H7 (cell line): ENCODE results near the gene CPED1. TPM values are rescaled to one million over a fixed set of nuclear protein-coding genes. Genes with fewer than 3 reads are reported as not detected.

Source experiments
- DNase-seq: peaks from one replicate; pipeline ENCODE4 v3.0.0; 2012
- H3K27me3 ChIP-seq: 2 replicates; pipeline ENCODE4 v1.6.0; 2011; ENCODE audit warnings: mild to moderate bottlenecking, low read length; ENCODE audit not compliant: control insufficient read depth, insufficient read depth
- H3K36me3 ChIP-seq: replicated peaks from 2 replicates; pipeline ENCODE4 v1.5.1; 2011; ENCODE audit warnings: low read length; ENCODE audit not compliant: control insufficient read depth, insufficient read depth
- H3K4me3 ChIP-seq: 2 replicates; pipeline ENCODE4 v1.5.1; 2011; ENCODE audit warnings: low read depth, mild to moderate bottlenecking, control low read depth, low read length, moderate library complexity; ENCODE audit not compliant: insufficient read depth
- total RNA-seq: library from RNA; depleted of rRNA; stranded (reverse); fragments of >200 nt; shearing (Covaris generic); gene quantifications from 2 replicates; pipeline ENCODE4 v1.2.3, GENCODE V29; 2014

CPED1 gene
- total RNA-seq, 1 experiment from 2014 or later = not detected

- Histone ChIP-seq H3K4me3 (no peak overlapping the region), H3K36me3 (no peaks in the 10 kb centered on the region), H3K27me3 (no peaks in the 10 kb centered on the region)
- DNase-seq = no peak
Measured at GRCh38 chr7:121012170-121012874, 23.8 kb downstream of the CPED1 start.

- no peaks in the 10 kb centered on the region for H3K36me3 ChIP-seq
- DNase-seq = no peak
- no peak overlapping the region for H3K4me3 ChIP-seq
- no peaks in the 10 kb centered on the region for H3K27me3 ChIP-seq
Measured at GRCh38 chr7:121012919-121013318, 24.4 kb downstream of the CPED1 start.

GRCh38 chr7:121015560-121015959 is 27.0 kb downstream of the CPED1 start:
- Histone ChIP-seq H3K4me3 (no peak overlapping the region), H3K36me3 (no peaks in the 10 kb centered on the region), H3K27me3 (no peaks in the 10 kb centered on the region)
- no peak for DNase-seq

GRCh38 chr7:121016966-121017365 is 28.5 kb downstream of the CPED1 start:
- no peak for DNase-seq
- H3K4me3 ChIP-seq = no peak overlapping the region
- H3K27me3 ChIP-seq = no peaks in the 10 kb centered on the region
- H3K36me3 ChIP-seq = no peaks in the 10 kb centered on the region

GRCh38 chr7:121017586-121017985 is 29.1 kb downstream of the CPED1 start:
- no peak for DNase-seq
- Histone ChIP-seq H3K27me3 (no peaks in the 10 kb centered on the region), H3K4me3 (no peak overlapping the region), H3K36me3 (no peaks in the 10 kb centered on the region)

GRCh38 chr7:121019018-121019417 is 30.5 kb downstream of the CPED1 start:
- no peaks in the 10 kb centered on the region for H3K27me3 ChIP-seq
- DNase-seq = no peak
- no peak overlapping the region for H3K4me3 ChIP-seq
- H3K36me3 ChIP-seq = no peaks in the 10 kb centered on the region

GRCh38 chr7:121020249-121020988 is 31.9 kb downstream of the CPED1 start:
- Histone ChIP-seq H3K4me3 (no peak overlapping the region), H3K36me3 (no peaks in the 10 kb centered on the region), H3K27me3 (no peaks in the 10 kb centered on the region)
- no peak for DNase-seq

GRCh38 chr7:121020989-121021969 is 32.8 kb downstream of the CPED1 start:
- no peak for DNase-seq
- H3K36me3 ChIP-seq = no peaks in the 10 kb centered on the region
- H3K4me3 ChIP-seq = no peak overlapping the region
- no peaks in the 10 kb centered on the region for H3K27me3 ChIP-seq

- H3K4me3 ChIP-seq = no peak overlapping the region
- no peaks in the 10 kb centered on the region for H3K27me3 ChIP-seq
- H3K36me3 ChIP-seq = no peaks in the 10 kb centered on the region
- no peak for DNase-seq
Measured at GRCh38 chr7:121023194-121023593, 34.7 kb downstream of the CPED1 start.

- Histone ChIP-seq H3K4me3 (no peak overlapping the region), H3K36me3 (no peaks in the 10 kb centered on the region), H3K27me3 (no peaks in the 10 kb centered on the region)
- DNase-seq = no peak
Measured at GRCh38 chr7:121023683-121024511, 35.4 kb downstream of the CPED1 start.

- no peak for DNase-seq
- Histone ChIP-seq H3K27me3 (no peaks in the 10 kb centered on the region), H3K4me3 (no peak overlapping the region), H3K36me3 (no peaks in the 10 kb centered on the region)
Measured at GRCh38 chr7:121024611-121025010, 36.1 kb downstream of the CPED1 start.

GRCh38 chr7:121026159-121026558 is 37.6 kb downstream of the CPED1 start:
- Histone ChIP-seq H3K36me3 (no peaks in the 10 kb centered on the region), H3K4me3 (no peak overlapping the region), H3K27me3 (no peaks in the 10 kb centered on the region)
- no peak for DNase-seq

- no peak overlapping the region for H3K4me3 ChIP-seq
- H3K27me3 ChIP-seq = no peaks in the 10 kb centered on the region
- H3K36me3 ChIP-seq = no peaks in the 10 kb centered on the region
- DNase-seq = no peak
Measured at GRCh38 chr7:121026577-121027111, 38.1 kb downstream of the CPED1 start.
